H1 (cell line): ENCODE measurements around the gene CCDC110. TPM values are rescaled to one million over a fixed set of nuclear protein-coding genes. Genes with fewer than 3 reads are reported as not detected.

Source experiments
- CTCF ChIA-PET: fragments of 300-600 bp; sonication (Branson Sonifier 250); formaldehyde crosslinking; loops from one replicate; lab custom pipeline; 2021; ENCODE audit not compliant: partially characterized antibody; lab: Charles Lee
- POLR2A ChIA-PET: fragments of 300-600 bp; sonication (Branson Sonifier 250); formaldehyde crosslinking; loops from one replicate; lab custom pipeline; 2021; ENCODE audit warnings: inconsistent platforms; ENCODE audit not compliant: partially characterized antibody; lab: Charles Lee
- DNase-seq, 2 experiments: peaks; one replicate each; pipeline versions ENCODE4 v3.0.0 to v3.0.0-alpha.2; 2010 to 2022; ENCODE audit warnings: low spot score in 2 of 2, low read depth in 1 of 2, mixed read lengths in 1 of 2
- FAIRE-seq: peaks from 2 replicates; lab custom pipeline; 2011; peaks lifted over from hg19 to GRCh38; lab: Jason Lieb, UNC
- H2AFZ ChIP-seq: 2 replicates; pipeline ENCODE4 v1.8.1; 2012; ENCODE audit warnings: low read length, inconsistent platforms
- H2AK5ac ChIP-seq: 2 replicates; pipeline ENCODE4 v1.6.1; 2013; ENCODE audit warnings: low read depth, low read length
- H2BK120ac ChIP-seq: replicated peaks from 2 replicates; pipeline ENCODE3; 2013; ENCODE audit warnings: low read depth, low read length, inconsistent platforms
- H2BK12ac ChIP-seq: 2 replicates; pipeline ENCODE4 v1.6.1; 2013; ENCODE audit warnings: low read depth, low read length
- H2BK15ac ChIP-seq: 2 replicates; pipeline ENCODE4 v1.6.1; 2013; ENCODE audit warnings: low read length
- H2BK20ac ChIP-seq: 2 replicates; pipeline ENCODE4 v1.6.1; 2013; ENCODE audit warnings: low read length
- H2BK5ac ChIP-seq: 2 replicates; pipeline ENCODE4 v1.6.1; 2013; ENCODE audit warnings: low read depth, low read length
- H3K14ac ChIP-seq: 2 replicates; pipeline ENCODE4 v1.6.1; 2013; ENCODE audit warnings: inconsistent platforms; ENCODE audit not compliant: insufficient read length
- H3K18ac ChIP-seq: 2 replicates; pipeline ENCODE4 v1.6.1; 2013; ENCODE audit warnings: low read length; ENCODE audit errors: extremely low read depth
- H3K23ac ChIP-seq: 2 replicates; pipeline ENCODE4 v1.6.1; 2013; ENCODE audit warnings: inconsistent platforms; ENCODE audit not compliant: insufficient read length
- H3K23me2 ChIP-seq: 2 replicates; pipeline ENCODE4 v1.6.1; 2013; ENCODE audit warnings: low read depth, low read length
- H3K27ac ChIP-seq: 2 replicates; pipeline ENCODE4 v1.6.1; 2011; ENCODE audit warnings: low read depth, low read length, inconsistent platforms
- H3K27me3 ChIP-seq, 4 experiments: replicated peaks in 1 of 4; 1 replicate in 1 of 4; 2 replicates in 3 of 4; pipeline versions ENCODE4 v1.6.1 to v1.8.1; 2011 to 2013; ENCODE audit warnings: low read length in 3 of 4, mild to moderate bottlenecking in 3 of 4, inconsistent platforms in 2 of 4, mixed read lengths in 2 of 4, moderate library complexity in 1 of 4; ENCODE audit not compliant: control insufficient read depth in 3 of 4, insufficient read depth in 3 of 4; ENCODE audit errors: extremely low read depth in 1 of 4
- H3K36me3 ChIP-seq, 4 experiments: 2 replicates each; pipeline versions ENCODE4 v1.6.1 to v1.8.1; 2011 to 2013; ENCODE audit warnings: mild to moderate bottlenecking in 4 of 4, low read length in 3 of 4, moderate library complexity in 2 of 4, control low read depth in 1 of 4, inconsistent platforms in 1 of 4; ENCODE audit not compliant: insufficient read depth in 4 of 4, control insufficient read depth in 2 of 4
- H3K4ac ChIP-seq: replicated peaks from 2 replicates; pipeline ENCODE3; 2013; ENCODE audit warnings: low read length, low read depth, mixed read lengths, inconsistent platforms; ENCODE audit not compliant: insufficient read length
- H3K4me1 ChIP-seq, 4 experiments: replicated peaks in 1 of 4; 1 replicate in 1 of 4; 2 replicates in 3 of 4; pipeline versions ENCODE4 v1.6.1 to v1.8.1; 2011 to 2013; ENCODE audit warnings: low read length in 3 of 4, inconsistent platforms in 2 of 4, mixed read lengths in 1 of 4; ENCODE audit not compliant: insufficient read depth in 4 of 4, control insufficient read depth in 3 of 4
- H3K4me2 ChIP-seq, 2 experiments: 2 replicates each; pipeline versions ENCODE4 v1.6.1 to v1.8.1; 2011 to 2013; ENCODE audit warnings: low read depth in 2 of 2, low read length in 2 of 2, control low read depth in 1 of 2, inconsistent platforms in 1 of 2, mild to moderate bottlenecking in 1 of 2; ENCODE audit not compliant: insufficient read depth in 1 of 2
- H3K4me3 ChIP-seq, 4 experiments: fragments of 200-600, 300-600 bp in 1 of 4; sonication (generic), shearing (Covaris generic), sonication (Bioruptor Twin) in 1 of 4; 2 replicates each; pipeline versions ENCODE4 v1.5.1 to v1.8.1; 2011 to 2016; ENCODE audit warnings: low read length in 4 of 4, low read depth in 3 of 4, control low read depth in 2 of 4, inconsistent platforms in 2 of 4, mild to moderate bottlenecking in 2 of 4, mixed read lengths in 1 of 4, moderate library complexity in 1 of 4; ENCODE audit not compliant: insufficient read depth in 2 of 4; ENCODE audit errors: extremely low read depth in 1 of 4
- H3K56ac ChIP-seq: replicated peaks from 2 replicates; pipeline ENCODE3; 2013; ENCODE audit warnings: low read depth, mild to moderate bottlenecking, mixed read lengths, low read length, inconsistent platforms; ENCODE audit not compliant: insufficient read length
- H3K79me1 ChIP-seq: 2 replicates; pipeline ENCODE4 v1.6.1; 2013; ENCODE audit warnings: low read depth, low read length, control low read depth
- H3K79me2 ChIP-seq, 2 experiments: 2 replicates each; pipeline versions ENCODE4 v1.6.1 to v1.8.1; 2012 to 2013; ENCODE audit warnings: low read length in 2 of 2, mild to moderate bottlenecking in 2 of 2, inconsistent platforms in 1 of 2; ENCODE audit not compliant: insufficient read depth in 2 of 2, control insufficient read depth in 1 of 2
- H3K9ac ChIP-seq, 4 experiments: replicated peaks in 1 of 4; 1 replicate in 1 of 4; 2 replicates in 3 of 4; pipeline versions ENCODE4 v1.6.1 to v1.8.1; 2011 to 2013; ENCODE audit warnings: low read depth in 3 of 4, low read length in 3 of 4, control low read depth in 2 of 4, mild to moderate bottlenecking in 2 of 4, moderate library complexity in 2 of 4, inconsistent platforms in 1 of 4; ENCODE audit errors: extremely low read depth in 1 of 4
- H3K9me3 ChIP-seq, 2 experiments: 2 replicates each; pipeline versions ENCODE4 v1.6.1 to v1.8.1; 2012 to 2013; ENCODE audit warnings: mild to moderate bottlenecking in 2 of 2, moderate library complexity in 2 of 2, control low read depth in 1 of 2, inconsistent platforms in 1 of 2, low read depth in 1 of 2, low read length in 1 of 2, mixed read lengths in 1 of 2; ENCODE audit not compliant: insufficient read depth in 2 of 2
- H4K20me1 ChIP-seq, 2 experiments: replicated peaks in 1 of 2; 2 replicates each; pipeline versions ENCODE3 to v1.8.1; 2011 to 2013; ENCODE audit warnings: inconsistent platforms in 2 of 2, low read length in 2 of 2, mild to moderate bottlenecking in 1 of 2; ENCODE audit not compliant: insufficient read depth in 2 of 2, control insufficient read depth in 1 of 2
- H4K5ac ChIP-seq: 2 replicates; pipeline ENCODE4 v1.6.1; 2013; ENCODE audit warnings: low read length, low read depth, mixed read lengths, inconsistent platforms; ENCODE audit not compliant: insufficient read length
- H4K8ac ChIP-seq: 2 replicates; pipeline ENCODE4 v1.8.0; 2013; ENCODE audit warnings: mild to moderate bottlenecking, moderate library complexity, low read length, inconsistent platforms; ENCODE audit not compliant: insufficient read depth; ENCODE audit errors: extremely low read depth
- H4K91ac ChIP-seq: replicated peaks from 2 replicates; pipeline ENCODE3; 2013; ENCODE audit warnings: low read length, mixed read lengths, inconsistent platforms; ENCODE audit not compliant: insufficient read length
- BRCA1 ChIP-seq: IDR thresholded peaks from 2 replicates; pipeline ENCODE4 v1.6.1; 2012; ENCODE audit warnings: low read depth, low read length, improper control_type of control experiment
- GTF2F1 ChIP-seq: IDR thresholded peaks from 2 replicates; pipeline ENCODE4 v1.6.1; 2012; ENCODE audit warnings: low read depth, low read length, improper control_type of control experiment, borderline replicate concordance
- KDM4A ChIP-seq: IDR thresholded peaks from one replicate; pipeline ENCODE4 v1.7.1; 2012; ENCODE audit warnings: low read depth, mild to moderate bottlenecking, moderate library complexity, low read length, inconsistent platforms; ENCODE audit not compliant: severe bottlenecking
- PHF8 ChIP-seq: fragments of 200-600 bp; sonication (generic); conservative IDR thresholded peaks from 2 replicates; pipeline ENCODE4 v1.7.1; 2012; ENCODE audit warnings: low read depth, mild to moderate bottlenecking, inconsistent platforms, low read length, moderate library complexity
- SRF ChIP-seq: IDR thresholded peaks from 2 replicates; pipeline ENCODE4 v1.6.1; 2011; ENCODE audit warnings: mild to moderate bottlenecking, low read depth, low read length, moderate library complexity
- TAF7 ChIP-seq: optimal IDR thresholded peaks from 2 replicates; pipeline ENCODE3; 2011; ENCODE audit warnings: low read depth, mild to moderate bottlenecking, inconsistent platforms, low read length, moderate library complexity, borderline replicate concordance
- TCF12 ChIP-seq: IDR thresholded peaks from 2 replicates; pipeline ENCODE4 v1.6.1; 2011; ENCODE audit warnings: low read depth, mild to moderate bottlenecking, low read length
- WGBS, 2 experiments: shearing (Covaris generic) in 1 of 2; methylation state at CpG; one replicate each; pipeline versions ENCODE4 v1.1.6 to v1.1.7; 2013 to 2015; ENCODE audit warnings: low lambda C conversion rate in 2 of 2, mixed read lengths in 2 of 2, inconsistent platforms in 1 of 2, low coverage in 1 of 2, missing lambda C conversion rate in 1 of 2; ENCODE audit not compliant: insufficient replicate concordance in 2 of 2, insufficient coverage in 1 of 2, insufficient read length in 1 of 2; ENCODE audit errors: extremely low coverage in 1 of 2, missing lambda C conversion rate in 1 of 2; 5-methylcytosine and 5-hydroxymethylcytosine counted together
- polyA plus RNA-seq, 7 experiments: library from polyadenylated mRNA; depleted of rRNA in 3 of 7; stranded (reverse) in 5 of 7; unstranded in 2 of 7; fragments of >200 nt in 5 of 7; fragments of 200-250 nt in 2 of 7; gene quantifications; 1 replicate in 5 of 7; 2 replicates in 1 of 7; 4 replicates in 1 of 7; pipeline versions ENCODE4 v1.2.1 to v1.2.3, GENCODE V29; 2011 to 2013; ENCODE audit warnings: missing spikeins in 2 of 7, mixed read lengths in 2 of 7
- total RNA-seq: library from RNA; stranded (reverse); fragmentation: NEBNext Ultra II Directional; extraction: Animal tissue kit (Norgen Biotek cat#: 25700); gene quantifications from 2 replicates; pipeline ENCODE4 v1.2.1, GENCODE V29; 2021
- TF ChIP-seq, protein P1 (sequence below), 3 experiments: IDR thresholded peaks; 1 replicate in 2 of 3; 2 replicates in 1 of 3; pipeline versions ENCODE4 v1.5.1 to v1.6.1; 2011; ENCODE audit warnings: low read length in 3 of 3, mild to moderate bottlenecking in 3 of 3, inconsistent platforms in 2 of 3, low read depth in 1 of 3, moderate library complexity in 1 of 3; ENCODE audit not compliant: insufficient read depth in 1 of 3; ENCODE audit errors: control extremely low read depth in 1 of 3

Gene CCDC110
- total and polyA plus RNA-seq, 2 of the 8 experiments (the other 6 are each of a cell fraction or from before 2014, with no cell fraction given) = 0.33 to 3.1 TPM

DNA sequence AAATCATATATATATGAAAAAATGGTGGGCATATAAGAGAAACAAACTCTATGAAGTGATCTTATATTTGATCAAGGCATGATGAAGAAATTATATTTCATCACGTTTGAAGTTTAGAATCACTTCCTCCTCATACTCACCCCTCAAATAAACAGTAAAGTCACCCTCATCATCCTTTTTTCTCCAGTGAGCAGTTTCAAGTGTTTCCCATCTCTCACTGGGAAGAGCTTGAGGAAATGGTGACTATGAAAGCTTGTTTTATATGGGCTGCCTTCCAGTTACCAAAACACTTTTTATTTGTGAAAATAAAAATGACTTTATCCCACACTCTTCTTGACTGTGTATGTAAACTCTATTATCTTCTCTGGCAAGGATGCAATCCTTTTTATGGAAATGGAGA is 47.0 kb upstream of the CCDC110 start:
- Histone ChIP-seq H3K4ac (no peak overlapping the region), H2BK15ac (no peak overlapping the region), H2AFZ (no peak overlapping the region), H3K56ac (no peak overlapping the region), H3K23ac (no peak overlapping the region), H3K79me2 (no peaks in the 10 kb centered on the region), H3K4me2 (no peak overlapping the region), H3K14ac (no peak overlapping the region), H3K23me2 (no peaks in the 10 kb centered on the region), H2AK5ac (no peak overlapping the region), H3K4me1 (no peaks in the 10 kb centered on the region), H3K36me3 (no peaks in the 10 kb centered on the region; a peak in 1 of 8 replicates), H4K5ac (no peak overlapping the region), H3K18ac (no peak overlapping the region), H3K4me3 (no peak overlapping the region), H4K8ac (no peak overlapping the region), H3K27me3 (no peaks in the 10 kb centered on the region), H4K91ac (no peak overlapping the region), H2BK5ac (no peak overlapping the region), H3K79me1 (no peaks in the 10 kb centered on the region), H3K27ac (no peak overlapping the region), H3K9me3 (no peaks in the 10 kb centered on the region), H3K9ac (no peak overlapping the region), H2BK12ac (no peak overlapping the region)
- ChIA-PET POLR2A (interaction anchor here (1.4 kb wide), 1 partner anchor 9 kb away, joined by 5 read pairs; no protein-coding TSS in a partner anchor), CTCF (interaction anchor here (1.8 to 2.5 kb wide), 2 partner anchors 9 to 80 kb away, joined by 4 to 5 read pairs; no protein-coding TSS in a partner anchor)
- no peak for DNase-seq
- no peak for FAIRE-seq
- WGBS, 2 experiments = 79% methylated on average over 1 of the region's 1 CpG; no CpG with 5 or more reads in 1 of the 2 experiments
- no peak for TF ChIP-seq GTF2F1
- no peak for TF ChIP-seq TCF12
- no peak for TF ChIP-seq PHF8
- TF ChIP-seq TAF7 = no peak
- no peak for TF ChIP-seq BRCA1
- no peak for TF ChIP-seq SRF
- TF ChIP-seq KDM4A = no peak
- TF ChIP-seq, protein P1, sequence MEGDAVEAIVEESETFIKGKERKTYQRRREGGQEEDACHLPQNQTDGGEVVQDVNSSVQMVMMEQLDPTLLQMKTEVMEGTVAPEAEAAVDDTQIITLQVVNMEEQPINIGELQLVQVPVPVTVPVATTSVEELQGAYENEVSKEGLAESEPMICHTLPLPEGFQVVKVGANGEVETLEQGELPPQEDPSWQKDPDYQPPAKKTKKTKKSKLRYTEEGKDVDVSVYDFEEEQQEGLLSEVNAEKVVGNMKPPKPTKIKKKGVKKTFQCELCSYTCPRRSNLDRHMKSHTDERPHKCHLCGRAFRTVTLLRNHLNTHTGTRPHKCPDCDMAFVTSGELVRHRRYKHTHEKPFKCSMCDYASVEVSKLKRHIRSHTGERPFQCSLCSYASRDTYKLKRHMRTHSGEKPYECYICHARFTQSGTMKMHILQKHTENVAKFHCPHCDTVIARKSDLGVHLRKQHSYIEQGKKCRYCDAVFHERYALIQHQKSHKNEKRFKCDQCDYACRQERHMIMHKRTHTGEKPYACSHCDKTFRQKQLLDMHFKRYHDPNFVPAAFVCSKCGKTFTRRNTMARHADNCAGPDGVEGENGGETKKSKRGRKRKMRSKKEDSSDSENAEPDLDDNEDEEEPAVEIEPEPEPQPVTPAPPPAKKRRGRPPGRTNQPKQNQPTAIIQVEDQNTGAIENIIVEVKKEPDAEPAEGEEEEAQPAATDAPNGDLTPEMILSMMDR (IDR thresholded peaks at IDR 0.05; ENCODE audit: control extremely low read depth in 1 of 3, insufficient read depth in 1 of 3, low read depth in 1 of 3, low read length in 3 of 3) = no peak
- TF ChIP-seq, all 59 proteins: peak for 0
- Histone ChIP-seq H2BK120ac (no peak overlapping the region), H2BK20ac (no peak overlapping the region), H4K20me1 (no peaks in the 10 kb centered on the region)
